K562 (cell line): ENCODE measurements around the gene S100A9. TPM values are rescaled to one million over a fixed set of nuclear protein-coding genes. Genes with fewer than 3 reads are reported as not detected.

Source experiments
- ATAC-seq: fragments of 200-7000 bp; cut with Tn5 transposase; 3 replicates; pipeline ENCODE4 v1.9.1; 2020; ENCODE audit warnings: moderate library complexity
- BruUV-seq: library from RNA; stranded (reverse); fragments of 400-500 nt; replicated peaks from 2 replicates; lab custom pipeline; 2021; lab: Mats Ljungman, UMichigan
- CTCF ChIA-PET: fragments of 300-600 bp; formaldehyde crosslinking; extraction: SDS; loops from one replicate; lab custom pipeline; 2021; ENCODE audit warnings: low intra/inter-chr PET ratio; lab: Yijun Ruan, JAX
- POLR2A ChIA-PET: fragments of 300-600, 350-650 bp; sonication (Branson Sonifier 250); formaldehyde crosslinking; extraction: SDS; loops from one replicate; lab custom pipeline; 2021; ENCODE audit warnings: antibody characterized with exemption, inconsistent platforms; lab: Yijun Ruan, JAX
- DNase-seq, 4 experiments: peaks; one replicate each; pipeline versions ENCODE4 v3.0.0 to v3.0.0-alpha.2; 2011 to 2018; ENCODE audit warnings: low spot score in 3 of 4, mixed read lengths in 3 of 4; ENCODE audit errors: extremely low read depth in 1 of 4
- FAIRE-seq: peaks from 2 replicates; lab custom pipeline; 2011; peaks lifted over from hg19 to GRCh38; lab: Jason Lieb, UNC
- H2AFZ ChIP-seq: 2 replicates; pipeline ENCODE4 v1.6.0; 2011; ENCODE audit warnings: low read depth, low read length, control low read depth, inconsistent platforms
- H3K27ac ChIP-seq: fragments of 200-600 bp; 3 replicates; pipeline ENCODE4 v1.8.0; 2011; ENCODE audit warnings: low read depth, mild to moderate bottlenecking, control low read depth, inconsistent platforms, low read length, moderate library complexity, mixed read lengths; ENCODE audit errors: extremely low read depth
- H3K27me3 ChIP-seq, 2 experiments: fragments of 300-600 bp in 1 of 2; 2 replicates in 1 of 2; 3 replicates in 1 of 2; pipeline versions ENCODE4 v1.6.0 to v1.8.0; 2011; ENCODE audit warnings: inconsistent platforms in 2 of 2, low read length in 2 of 2, mild to moderate bottlenecking in 1 of 2, mixed read lengths in 1 of 2, moderate library complexity in 1 of 2; ENCODE audit not compliant: control insufficient read depth in 2 of 2, insufficient read depth in 2 of 2
- H3K36me3 ChIP-seq: fragments of 300-600 bp; 3 replicates; pipeline ENCODE4 v1.8.0; 2011; ENCODE audit warnings: mild to moderate bottlenecking, low read length, inconsistent platforms; ENCODE audit not compliant: control insufficient read depth, insufficient read depth
- H3K4me1 ChIP-seq, 2 experiments: fragments of 200-600 bp in 1 of 2; replicated peaks in 1 of 2; 2 replicates in 1 of 2; 3 replicates in 1 of 2; pipeline versions ENCODE4 v1.5.1 to v1.8.0; 2011; ENCODE audit warnings: inconsistent platforms in 2 of 2, low read length in 2 of 2, mild to moderate bottlenecking in 1 of 2, mixed read lengths in 1 of 2, moderate library complexity in 1 of 2; ENCODE audit not compliant: control insufficient read depth in 2 of 2, insufficient read depth in 2 of 2
- H3K4me2 ChIP-seq: 2 replicates; pipeline ENCODE4 v1.6.1; 2011; ENCODE audit warnings: low read length, control low read depth, inconsistent platforms, mixed read lengths; ENCODE audit not compliant: insufficient read depth
- H3K4me3 ChIP-seq: fragments of 200-600 bp; sonication (generic), shearing (Covaris generic); 2 replicates; pipeline ENCODE4 v1.5.1; 2016; ENCODE audit warnings: control low read depth, inconsistent platforms
- H3K79me2 ChIP-seq: fragments of 200-600 bp; 3 replicates; pipeline ENCODE4 v1.8.0; 2011; ENCODE audit warnings: low read length, inconsistent platforms; ENCODE audit not compliant: control insufficient read depth, insufficient read depth
- H3K9ac ChIP-seq, 2 experiments: 2 replicates each; pipeline versions ENCODE4 v1.6.0 to v1.6.1; 2011; ENCODE audit warnings: low read depth in 2 of 2, low read length in 2 of 2, control low read depth in 1 of 2, inconsistent platforms in 1 of 2, mild to moderate bottlenecking in 1 of 2, mixed read lengths in 1 of 2; ENCODE audit not compliant: insufficient read depth in 1 of 2
- H3K9me1 ChIP-seq: one replicate; pipeline ENCODE4 v1.6.0; 2011; ENCODE audit warnings: inconsistent platforms, mild to moderate bottlenecking, low read length, moderate library complexity; ENCODE audit not compliant: control insufficient read depth, insufficient read depth
- H3K9me3 ChIP-seq: replicated peaks from 2 replicates; pipeline ENCODE4 v1.5.1; 2011; ENCODE audit warnings: low read depth, low read length, inconsistent platforms; ENCODE audit not compliant: control insufficient read depth, insufficient read depth
- H4K20me1 ChIP-seq: replicated peaks from 2 replicates; pipeline ENCODE4 v1.6.1; 2011; ENCODE audit warnings: low read length, inconsistent platforms, mixed read lengths; ENCODE audit not compliant: control insufficient read depth, insufficient read depth
- CTCFL ChIP-seq: IDR thresholded peaks from 2 replicates; pipeline ENCODE4 v1.6.1; 2011; ENCODE audit warnings: borderline replicate concordance, low read depth, mild to moderate bottlenecking, moderate library complexity, low read length; ENCODE audit not compliant: insufficient read depth, poor library complexity, severe bottlenecking
- DIDO1 ChIP-seq: fragments of 450-650 bp; IDR thresholded peaks from 2 replicates; pipeline ENCODE4 v1.6.1; 2016; ENCODE audit warnings: low read depth, missing biosample characterization, missing genetic modification characterization
- DPF2 ChIP-seq: fragments of 450-650 bp; IDR thresholded peaks from 2 replicates; pipeline ENCODE4 v1.6.1; 2016
- FIP1L1 ChIP-seq: fragments of 200-400 bp; formaldehyde crosslinking; IDR thresholded peaks from 2 replicates; pipeline ENCODE4 v1.6.1; 2018; ENCODE audit warnings: mild to moderate bottlenecking, low read depth, low read length; ENCODE audit not compliant: poor library complexity, severe bottlenecking
- GTF2A2 ChIP-seq: IDR thresholded peaks from 2 replicates; pipeline ENCODE4 v1.6.1; 2016; ENCODE audit warnings: mild to moderate bottlenecking, missing genetic modification characterization, missing compliant biosample characterization
- HIVEP1 ChIP-seq: fragments of 250-450 bp; sonication (Bioruptor Pico); IDR thresholded peaks from 2 replicates; pipeline ENCODE4 v1.4.0; 2020; ENCODE audit warnings: mild to moderate bottlenecking
- KDM5B ChIP-seq: fragments of 200-600 bp; sonication (generic); IDR thresholded peaks from 2 replicates; pipeline ENCODE4 v1.6.1; 2012; ENCODE audit warnings: low read depth, mild to moderate bottlenecking, moderate library complexity, low read length, control low read depth, inconsistent platforms; ENCODE audit not compliant: insufficient replicate concordance
- LEF1 ChIP-seq: fragments of 450-650 bp; IDR thresholded peaks from 2 replicates; pipeline ENCODE4 v1.6.1; 2016; ENCODE audit warnings: mild to moderate bottlenecking
- PTBP1 ChIP-seq: fragments of 200-400 bp; formaldehyde crosslinking; IDR thresholded peaks from 2 replicates; pipeline ENCODE4 v1.6.1; 2017; ENCODE audit warnings: low read depth, low read length
- SIN3A ChIP-seq, 2 experiments: fragments of 150-350 bp in 1 of 2; IDR thresholded peaks; 2 replicates each; pipeline ENCODE4 v1.6.1; 2011 to 2016; ENCODE audit warnings: borderline replicate concordance in 2 of 2, low read depth in 2 of 2, low read length in 2 of 2, mild to moderate bottlenecking in 2 of 2, moderate library complexity in 2 of 2; ENCODE audit not compliant: control insufficient read depth in 1 of 2
- TAF15 ChIP-seq: fragments of 200-400 bp; formaldehyde crosslinking; IDR thresholded peaks from 2 replicates; pipeline ENCODE4 v1.6.1; 2017; ENCODE audit warnings: mild to moderate bottlenecking, low read depth, low read length, moderate library complexity
- ZFP30 ChIP-seq: fragments of 250-450 bp; sonication (Bioruptor Pico); IDR thresholded peaks from 2 replicates; pipeline ENCODE4 v1.8.0; 2022; ENCODE audit warnings: moderate library complexity, mild to moderate bottlenecking, inconsistent platforms, borderline replicate concordance
- ZFX ChIP-seq: sonication (generic); formaldehyde crosslinking; IDR thresholded peaks from 2 replicates; pipeline ENCODE4 v1.8.0; 2022; ENCODE audit warnings: mild to moderate bottlenecking, missing genetic modification reagents, moderate library complexity
- ZNF79 ChIP-seq: fragments of 250-450 bp; sonication (Bioruptor Pico); IDR thresholded peaks from 2 replicates; pipeline ENCODE4 v1.4.0; 2020; ENCODE audit warnings: low read depth, mild to moderate bottlenecking, moderate library complexity
- WGBS: fragments of 100-300 bp; shearing (Covaris generic); methylation state at CpG from one replicate; pipeline ENCODE4 v1.1.6; 2016; ENCODE audit warnings: low coverage, mixed read lengths; ENCODE audit not compliant: insufficient coverage; ENCODE audit errors: missing lambda C conversion rate; 5-methylcytosine and 5-hydroxymethylcytosine counted together
- in situ Hi-C: fragments of 300-500 bp; cut with MboI; formaldehyde crosslinking; loops from 4 replicates; pipeline ENCODE4 v1.15.0; 2018; ENCODE audit warnings: inconsistent platforms, mixed read lengths
- intact Hi-C: fragments of 100-400 bp; cut with micrococcal nuclease; formaldehyde crosslinking; loops from 2 replicates; pipeline ENCODE4 v1.14.2; 2022
- polyA plus RNA-seq, 8 experiments: library from polyadenylated mRNA; depleted of rRNA in 4 of 8; stranded (reverse) in 5 of 8; unstranded in 3 of 8; fragments of >200 nt; fragmentation: Nextera tagmentation in 2 of 8; fragmentation: Illumina TruSeq in 1 of 8; extraction: Ambion mirVana in 2 of 8; extraction: Trizol in 1 of 8; gene quantifications; 2 replicates each; pipeline versions ENCODE4 v1.2.1 to v1.2.3, GENCODE V29; 2011 to 2014; ENCODE audit warnings: inconsistent platforms in 1 of 8, missing spikeins in 1 of 8
- total RNA-seq, 7 experiments: library from RNA; depleted of rRNA in 6 of 7; stranded (reverse); fragments of >200 nt in 6 of 7; fragmentation: Illumina TruSeq in 2 of 7; extraction: Trizol in 2 of 7; gene quantifications; 2 replicates each; pipeline versions ENCODE4 v1.2.1 to v1.2.3, GENCODE V29; 2011 to 2021; ENCODE audit warnings: low replicate concordance in 1 of 7

The S100A9 gene
- total and polyA plus RNA-seq, 9 of the 15 experiments (the other 6 are each of a cell fraction or from before 2014, with no cell fraction given): 0.80 TPM; not detected in 8

- in situ Hi-C loops (no loop called here), intact Hi-C loops (no loop called here)
- Histone ChIP-seq H3K27ac (no peak overlapping the region), H3K4me3 (no peak overlapping the region), H3K27me3 (peaks cover 2 to 22% of the 10 kb centered on the region in 2 experiments; a peak in 2 of 5 replicates), H4K20me1 (peaks cover 18% of the 10 kb centered on the region), H3K79me2 (no peaks in the 10 kb centered on the region), H2AFZ (no peak overlapping the region), H3K9ac (no peak overlapping the region), H3K4me2 (no peak overlapping the region), H3K4me1 (peaks cover 28 to 38% of the 10 kb centered on the region in 2 experiments), H3K36me3 (no peaks in the 10 kb centered on the region), H3K9me3 (no peaks in the 10 kb centered on the region), H3K9me1 (no peaks in the 10 kb centered on the region)
- ATAC-seq (no peak), FAIRE-seq (no peak), DNase-seq (no peak)
- no TSS peak for BruUV-seq
- POLR2A ChIA-PET: no interaction called here
- CTCF ChIA-PET: no interaction called here
- WGBS: 63% methylated on average over 9 of the region's 10 CpGs
- no peak for TF ChIP-seq DIDO1 (tag)
- no peak for TF ChIP-seq HIVEP1
- TF ChIP-seq ZNF79 (CRISPR knock-in tag): no peak
- no peak for TF ChIP-seq FIP1L1
- no peak for TF ChIP-seq ZFP30 (CRISPR knock-in tag)
- no peak for TF ChIP-seq SIN3A (IDR thresholded peaks at IDR 0.05; ENCODE audit: borderline replicate concordance in 2 of 2, control insufficient read depth in 1 of 2, low read depth in 2 of 2, low read length in 2 of 2)
- no peak for TF ChIP-seq KDM5B
- no peak for TF ChIP-seq CTCFL
- no peak for TF ChIP-seq LEF1
- TF ChIP-seq ZFX: no peak
- no peak for TF ChIP-seq PTBP1
- no peak for TF ChIP-seq TAF15
- TF ChIP-seq DPF2: no peak
- no peak for TF ChIP-seq GTF2A2
Measured at GRCh38 chr1:153340356-153340755, 17.3 kb upstream of the S100A9 start.
